ENCODE data around the gene ANKRD18B.
"Not testable (repeated sequence)": the region's sequence is repeated elsewhere in the genome, so short reads cannot be mapped to it uniquely, and the experiment has no call there.

The ANKRD18B gene

GRCh38 chr9:33523397-33524305, at the start of gene ANKRD18B:
Gene ANKRD18B, plus strand, starts transcription at chr9:33524251. Its CDS starts 239 bp downstream, at chr9:33524490.
- TF ChIP-seq, protein P1, sequence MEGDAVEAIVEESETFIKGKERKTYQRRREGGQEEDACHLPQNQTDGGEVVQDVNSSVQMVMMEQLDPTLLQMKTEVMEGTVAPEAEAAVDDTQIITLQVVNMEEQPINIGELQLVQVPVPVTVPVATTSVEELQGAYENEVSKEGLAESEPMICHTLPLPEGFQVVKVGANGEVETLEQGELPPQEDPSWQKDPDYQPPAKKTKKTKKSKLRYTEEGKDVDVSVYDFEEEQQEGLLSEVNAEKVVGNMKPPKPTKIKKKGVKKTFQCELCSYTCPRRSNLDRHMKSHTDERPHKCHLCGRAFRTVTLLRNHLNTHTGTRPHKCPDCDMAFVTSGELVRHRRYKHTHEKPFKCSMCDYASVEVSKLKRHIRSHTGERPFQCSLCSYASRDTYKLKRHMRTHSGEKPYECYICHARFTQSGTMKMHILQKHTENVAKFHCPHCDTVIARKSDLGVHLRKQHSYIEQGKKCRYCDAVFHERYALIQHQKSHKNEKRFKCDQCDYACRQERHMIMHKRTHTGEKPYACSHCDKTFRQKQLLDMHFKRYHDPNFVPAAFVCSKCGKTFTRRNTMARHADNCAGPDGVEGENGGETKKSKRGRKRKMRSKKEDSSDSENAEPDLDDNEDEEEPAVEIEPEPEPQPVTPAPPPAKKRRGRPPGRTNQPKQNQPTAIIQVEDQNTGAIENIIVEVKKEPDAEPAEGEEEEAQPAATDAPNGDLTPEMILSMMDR (conservative IDR thresholded peaks at IDR 0.05; ENCODE audit: control insufficient read depth, insufficient read depth, low read depth, low read length), result peak; percentile 17
- peak within 1 kb of the TSS; percentile 46 for H3K4me3 ChIP-seq (ENCODE audit: control insufficient read depth, low read depth, low read length)
- DNase-seq (ENCODE audit: low read depth), result peak; percentile 38

DNA sequence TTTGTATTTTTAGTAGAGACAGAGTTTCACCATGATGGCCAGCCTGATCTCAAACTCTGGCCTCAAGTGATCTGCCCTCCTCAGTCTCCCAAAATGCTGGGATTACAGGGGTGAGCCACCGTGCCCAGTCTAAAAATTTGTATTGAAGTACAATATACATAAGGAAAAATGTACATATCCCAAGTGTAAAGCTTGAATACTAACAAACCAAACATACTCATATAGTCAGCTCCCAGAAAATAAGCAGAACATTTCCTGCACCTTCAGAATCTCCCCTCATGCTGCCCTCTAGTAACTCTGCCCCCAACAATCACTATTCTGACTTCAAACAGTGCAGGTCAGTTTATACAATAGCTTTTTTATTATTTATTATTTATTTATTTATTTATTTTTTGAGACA, 48.7 kb upstream of the ANKRD18B start:
- no peak for DNase-seq (ENCODE audit: low read depth)
- no peak overlapping the region for H3K4me3 ChIP-seq (ENCODE audit: control insufficient read depth, low read depth, low read length)
- TF ChIP-seq, protein P1 (conservative IDR thresholded peaks at IDR 0.05; ENCODE audit: control insufficient read depth, insufficient read depth, low read depth, low read length), result no peak

DNA sequence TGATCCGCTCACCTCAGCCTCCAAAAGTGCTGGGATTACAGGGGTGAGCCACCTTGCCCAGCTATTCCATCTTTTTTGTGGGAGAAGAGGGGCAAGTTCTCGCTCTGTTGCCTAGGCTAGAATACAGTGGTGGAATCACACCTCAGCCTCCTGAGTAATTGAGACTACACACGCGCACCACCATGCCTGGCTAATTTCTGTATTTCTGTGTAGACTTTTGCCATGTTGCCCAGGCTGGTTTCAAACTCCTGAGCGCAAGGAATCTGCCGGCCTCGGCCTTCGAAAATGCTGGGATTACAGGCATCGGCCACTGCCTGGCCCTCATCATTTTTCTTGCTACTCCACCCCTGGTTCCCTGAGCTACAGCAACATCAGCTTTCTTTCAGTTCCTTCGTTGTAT, 47.5 kb upstream of the ANKRD18B start:
- TF ChIP-seq, protein P1 (conservative IDR thresholded peaks at IDR 0.05; ENCODE audit: control insufficient read depth, insufficient read depth, low read depth, low read length), result no peak
- DNase-seq (ENCODE audit: low read depth), result no peak
- H3K4me3 ChIP-seq (ENCODE audit: control insufficient read depth, low read depth, low read length), result no peak overlapping the region

GRCh38 chr9:33480106-33480505, 43.9 kb upstream of the ANKRD18B start:
- H3K4me3 ChIP-seq (ENCODE audit: control insufficient read depth, low read depth, low read length), result no peak overlapping the region
- TF ChIP-seq, protein P1 (conservative IDR thresholded peaks at IDR 0.05; ENCODE audit: control insufficient read depth, insufficient read depth, low read depth, low read length), result no peak
- DNase-seq (ENCODE audit: low read depth), result no peak

DNA sequence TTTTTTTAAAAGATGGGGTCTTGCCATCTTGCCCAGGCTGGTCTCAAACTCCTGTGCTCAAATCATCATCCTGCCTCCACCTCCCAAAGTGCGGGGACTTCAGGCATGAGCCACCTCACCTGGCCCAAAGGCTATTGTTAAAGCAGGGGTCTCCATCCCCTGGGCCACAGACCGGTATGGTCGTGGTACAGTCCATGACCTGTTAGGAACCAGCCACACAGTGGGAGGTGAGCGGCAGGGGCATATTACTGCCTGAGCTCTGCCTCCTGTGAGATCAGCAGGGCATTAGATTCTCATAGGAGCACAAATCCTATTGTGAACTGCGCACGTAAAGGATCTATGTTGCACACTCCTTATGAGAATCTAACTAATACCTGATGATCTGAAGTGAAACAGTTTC, 43.1 kb upstream of the ANKRD18B start:
- no peak for DNase-seq (ENCODE audit: low read depth)
- no peak overlapping the region for H3K4me3 ChIP-seq (ENCODE audit: control insufficient read depth, low read depth, low read length)

DNA sequence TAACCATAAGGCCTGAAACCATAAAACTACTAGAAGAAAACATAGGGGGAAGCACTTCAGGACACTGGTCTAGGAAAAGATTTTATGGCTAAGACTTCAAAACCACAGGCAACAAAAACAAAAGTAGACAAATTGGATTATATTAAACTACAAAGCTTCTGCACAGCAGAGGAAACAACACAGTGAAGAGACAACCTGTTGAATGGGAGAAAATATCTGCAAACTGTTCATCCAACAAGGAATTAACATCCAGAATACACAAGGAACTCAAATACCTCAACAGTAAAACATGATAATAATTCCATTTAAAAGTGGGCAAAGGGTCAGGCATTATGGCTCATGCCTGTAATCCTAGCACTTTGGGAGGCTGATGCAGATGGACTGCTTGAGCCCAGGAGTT, 38.7 kb upstream of the ANKRD18B start:
- DNase-seq (ENCODE audit: low read depth); H3K4me3 ChIP-seq (ENCODE audit: control insufficient read depth, low read depth, low read length): not testable (repeated sequence)

More for the DNA sequence above, 43.1 kb upstream of the ANKRD18B start:
- TF ChIP-seq, protein P1 (conservative IDR thresholded peaks at IDR 0.05; ENCODE audit: control insufficient read depth, insufficient read depth, low read depth, low read length), result no peak

- no peak overlapping the region for H3K4me3 ChIP-seq (ENCODE audit: control insufficient read depth, low read depth, low read length)
- TF ChIP-seq, protein P1 (conservative IDR thresholded peaks at IDR 0.05; ENCODE audit: control insufficient read depth, insufficient read depth, low read depth, low read length), result no peak
- DNase-seq (ENCODE audit: low read depth), result peak; percentile 76
Measured at GRCh38 chr9:33489066-33489465, 35.0 kb upstream of the ANKRD18B start.

GRCh38 chr9:33493819-33494218, 30.2 kb upstream of the ANKRD18B start:
- not testable (repeated sequence) for DNase-seq (ENCODE audit: low read depth)

More at GRCh38 chr9:33493819-33494218, 30.2 kb upstream of the ANKRD18B start:
- H3K4me3 ChIP-seq (ENCODE audit: control insufficient read depth, low read depth, low read length), result not testable (repeated sequence)

Data from fibroblast of mammary gland (primary cell).